ENCODE data around the gene SECTM1. TPM values are rescaled to one million over a fixed set of nuclear protein-coding genes. Genes with fewer than 3 reads are reported as not detected.

Gene SECTM1
- polyA plus RNA-seq, 3 donors, result 3.8 to 24.1 (median 16.4) TPM

DNA sequence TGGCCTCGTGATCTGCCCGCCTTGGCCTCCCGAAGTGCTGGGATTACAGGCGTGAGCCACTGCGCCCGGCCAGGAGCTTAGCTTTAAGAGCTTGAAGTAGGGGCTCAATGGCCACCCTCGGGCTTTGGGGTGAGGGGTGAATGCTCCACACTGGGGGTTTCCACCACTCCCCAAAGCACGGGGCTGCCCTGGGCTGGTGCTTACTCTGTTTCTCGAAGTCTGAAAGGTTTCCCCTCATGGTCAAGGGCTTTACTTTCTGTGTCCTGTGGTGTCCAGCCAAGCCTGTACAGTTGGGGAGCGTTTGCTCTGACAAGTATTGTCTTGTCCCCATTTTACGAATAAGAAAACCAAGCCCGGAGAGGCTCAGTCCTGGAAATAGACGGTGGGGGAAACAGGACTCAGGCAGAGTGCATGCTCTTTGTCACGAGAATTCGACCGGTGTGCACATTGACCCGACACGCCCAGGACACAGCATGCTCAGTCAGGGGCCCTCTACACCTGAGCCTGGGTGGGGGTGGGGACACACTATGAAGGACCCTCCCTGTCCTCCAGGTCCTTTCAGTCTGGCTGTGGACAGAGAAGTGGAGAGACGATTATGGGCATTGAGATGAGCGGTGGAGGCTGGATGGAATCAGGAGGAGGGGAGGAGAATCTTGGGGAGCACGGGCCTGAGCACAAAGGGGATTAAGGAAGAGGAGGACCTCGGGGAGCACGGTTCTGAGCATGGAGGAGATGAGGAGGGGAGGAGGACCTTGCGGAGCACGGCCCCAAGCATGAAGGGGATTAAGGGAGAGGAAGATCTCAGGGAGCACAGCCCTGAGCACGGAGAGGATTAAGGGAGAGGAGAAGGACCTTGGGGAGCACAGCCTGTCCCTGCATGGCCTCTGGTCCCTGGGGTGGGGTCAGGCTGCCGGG, 23.7 kb downstream of the SECTM1 start:
- no peak overlapping the region for H3K27ac ChIP-seq (ENCODE audit: low read depth, low read length)
- WGBS, 3 donors, result 70 to 86% (median 82%) methylated on average over 27 of the region's 27 CpGs

DNA sequence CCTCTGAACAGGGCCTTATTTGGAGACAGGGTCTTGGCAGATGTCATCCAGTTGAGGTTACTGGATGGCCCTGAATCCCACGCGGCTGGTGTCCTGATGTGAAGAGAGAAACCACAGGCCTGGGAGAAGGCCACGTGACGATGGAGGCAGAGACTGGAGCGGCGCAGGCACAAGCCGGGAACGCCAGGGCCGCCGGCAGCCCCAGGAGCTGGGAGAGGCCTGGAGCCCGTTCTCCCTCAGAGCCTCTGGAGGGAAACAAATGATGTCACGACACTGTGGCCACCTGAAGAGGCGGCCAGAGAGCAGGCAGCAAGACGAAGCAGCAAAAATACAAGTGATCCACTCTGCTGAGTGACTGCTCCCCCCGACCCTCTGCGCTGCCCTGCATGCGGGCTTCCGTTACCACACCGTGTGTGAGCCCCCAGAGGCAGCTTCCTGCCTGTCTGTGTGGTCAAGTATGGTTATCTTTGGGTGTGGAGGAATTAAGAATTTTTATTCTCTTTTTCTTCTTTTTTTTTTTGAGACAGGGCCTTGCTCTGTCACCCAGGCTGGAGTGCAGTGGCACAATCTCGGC, 27.8 kb downstream of the SECTM1 start:
- WGBS, 3 donors, result 61 to 80% (median 65%) methylated on average over 20 of the region's 20 CpGs
- no peak overlapping the region for H3K27ac ChIP-seq (ENCODE audit: low read depth, low read length)

DNA sequence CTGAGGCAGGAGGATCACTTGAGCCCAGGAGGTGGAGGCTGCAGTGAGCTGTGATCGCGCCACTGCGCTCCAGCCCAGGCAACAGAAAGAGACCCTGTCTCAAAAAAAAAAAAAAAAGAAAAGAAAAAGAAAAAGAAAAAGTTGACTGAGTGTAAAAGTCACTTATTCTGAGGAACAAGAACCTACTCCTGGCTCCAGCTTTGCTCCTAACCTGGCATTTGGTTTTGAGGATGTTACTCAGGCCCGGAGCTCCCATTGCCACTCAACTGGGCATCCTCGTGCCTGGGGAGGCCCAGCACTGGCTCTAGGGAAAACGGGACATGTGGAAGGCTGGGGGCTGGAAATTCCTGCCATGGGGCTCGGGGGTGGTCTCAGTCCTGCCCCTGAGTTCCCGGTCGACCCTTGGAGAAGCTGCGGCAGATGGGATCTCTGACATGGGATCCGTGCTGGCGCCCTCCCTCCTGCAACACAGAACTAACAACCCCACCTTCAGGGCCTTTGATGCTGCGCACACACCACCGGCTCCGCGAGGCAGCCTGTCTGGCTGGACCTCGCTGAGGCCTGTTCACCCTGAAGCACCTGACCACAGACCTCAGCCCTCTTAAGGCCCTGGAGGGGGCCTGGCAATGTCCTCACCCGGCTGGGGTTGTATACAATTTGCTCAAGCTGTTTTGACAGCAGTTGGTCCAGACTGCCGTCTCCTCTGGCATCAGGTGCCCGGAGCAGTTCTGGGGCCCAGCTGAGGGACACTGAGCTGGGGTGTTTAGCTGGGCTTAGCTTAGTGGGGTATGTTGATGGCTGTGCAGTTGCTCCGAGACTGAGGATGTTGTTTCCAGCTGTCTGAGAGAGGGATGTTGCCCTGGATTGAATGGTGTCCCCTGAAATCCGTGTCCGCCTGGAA, 28.5 kb downstream of the SECTM1 start:
- H3K27ac ChIP-seq (ENCODE audit: low read depth, low read length), result no peak overlapping the region

DNA sequence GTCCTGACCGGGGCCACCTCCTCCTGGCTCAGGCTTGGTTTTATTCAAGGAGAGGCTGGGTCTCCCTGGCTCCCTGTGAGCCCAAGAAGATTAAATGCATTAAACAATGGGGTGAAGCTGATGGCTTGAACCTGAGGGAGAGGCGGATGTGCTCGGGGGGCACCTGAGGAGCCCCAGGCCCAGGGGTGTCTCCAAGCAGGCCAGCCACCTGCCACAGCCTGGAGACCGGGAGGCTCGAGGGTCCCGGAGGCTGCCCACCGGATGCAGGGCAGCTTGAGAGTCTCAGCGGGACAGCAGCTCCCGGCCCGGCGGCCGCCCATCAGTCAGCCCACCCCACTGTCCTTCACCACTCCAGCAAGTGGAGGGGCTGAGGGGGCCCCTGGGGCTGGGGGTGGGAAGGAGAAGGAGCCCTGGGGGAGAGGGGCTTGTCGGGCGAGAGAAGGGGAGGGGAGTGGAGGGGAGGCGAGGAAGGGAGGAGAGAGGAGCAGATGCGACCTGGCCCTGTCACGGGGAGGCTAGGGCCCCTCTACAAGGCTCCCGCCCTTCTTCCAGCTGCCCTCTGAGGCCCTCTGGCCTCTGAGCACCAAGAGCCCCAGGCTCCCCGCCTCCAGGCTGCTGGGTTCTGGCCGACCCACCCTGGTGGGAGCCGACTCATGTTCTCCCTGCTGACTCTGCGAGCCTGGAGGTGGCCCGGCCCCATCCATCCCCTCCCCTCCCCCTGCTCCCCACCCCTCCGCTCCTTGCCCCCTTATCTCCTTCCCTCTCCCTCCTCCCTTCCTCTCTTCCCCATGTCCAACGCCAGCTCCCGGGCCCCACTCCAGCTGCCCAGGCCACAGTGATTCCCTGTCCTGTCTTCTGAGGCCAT, 29.4 kb downstream of the SECTM1 start:
- H3K27ac ChIP-seq (ENCODE audit: low read depth, low read length), result no peak overlapping the region
- 64 to 73% (median 72%) methylated on average over 20 to 26 of the region's 26 CpGs for WGBS, 3 donors

More for the DNA sequence above, 28.5 kb downstream of the SECTM1 start:
- WGBS, 3 donors, result 82 to 90% (median 86%) methylated on average over 23 of the region's 23 CpGs

DNA sequence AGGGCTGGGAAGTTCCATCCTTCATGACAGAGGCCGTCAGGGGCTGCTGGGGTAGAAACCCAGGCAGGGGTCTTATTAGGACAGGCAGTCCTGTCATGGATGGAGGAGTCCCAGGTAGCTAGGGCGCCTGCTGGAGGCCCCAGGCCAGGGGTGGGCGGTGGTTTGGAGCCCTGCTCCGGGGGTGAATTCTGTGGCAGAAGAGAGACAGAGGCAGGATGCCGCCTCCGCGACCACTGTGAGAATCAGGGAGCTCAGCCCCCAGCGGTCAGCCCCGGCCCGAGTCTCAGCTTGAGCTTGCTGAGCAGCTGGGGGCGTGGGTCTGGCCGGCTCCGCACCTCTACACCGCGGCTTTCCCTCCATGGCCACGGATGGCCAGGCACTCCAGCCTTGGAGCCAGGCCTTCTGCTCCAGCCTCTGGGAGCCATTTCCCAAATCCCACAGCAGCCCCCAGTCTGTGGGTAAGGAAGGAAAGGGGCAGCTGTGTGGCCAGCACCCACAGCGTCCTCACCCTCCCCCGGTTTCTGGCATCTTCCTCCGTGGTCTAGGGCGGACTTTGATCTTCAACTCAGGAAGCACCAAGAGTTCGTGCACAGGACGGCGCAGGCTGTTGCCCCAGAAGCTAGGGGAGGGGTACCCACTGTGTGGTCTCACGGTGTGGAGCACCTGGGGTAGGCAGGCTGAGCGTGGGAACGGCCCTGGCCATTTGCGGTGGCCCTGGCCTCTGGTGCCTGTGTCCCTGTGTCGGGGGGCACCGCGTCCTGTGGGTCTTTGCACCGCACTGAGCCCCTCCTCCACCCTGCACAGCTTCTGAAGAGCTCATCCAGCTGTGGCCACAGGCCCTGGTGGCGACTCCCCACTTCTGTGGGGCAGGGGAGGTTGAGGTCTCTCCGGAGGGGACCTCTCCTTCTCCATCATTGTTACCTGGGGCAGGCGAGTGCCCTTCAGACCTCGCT, 30.3 kb downstream of the SECTM1 start:
- no peak overlapping the region for H3K27ac ChIP-seq (ENCODE audit: low read depth, low read length)
- WGBS, 3 donors, result 66 to 78% (median 69%) methylated on average over 33 to 35 of the region's 35 CpGs

DNA sequence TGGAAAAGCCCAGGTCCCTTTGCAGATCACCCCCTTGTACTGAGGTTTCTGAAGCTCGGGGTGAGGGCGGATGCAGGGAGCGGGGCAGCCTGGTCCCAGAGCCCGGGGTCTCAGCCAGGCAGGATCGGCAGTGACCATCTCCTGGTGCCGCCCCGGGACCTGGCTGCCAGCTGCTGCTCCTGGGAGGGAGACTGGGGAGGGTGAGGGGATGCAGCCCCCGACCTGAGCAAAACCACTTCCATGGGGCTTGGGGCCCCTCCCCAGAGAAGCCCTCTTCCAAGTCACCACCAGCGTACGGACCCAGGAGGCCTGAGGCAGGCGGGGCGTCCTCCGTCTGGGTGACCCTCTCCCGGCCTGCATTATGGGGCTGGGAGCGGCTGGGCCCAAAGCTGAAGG, 31.0 kb downstream of the SECTM1 start:
- WGBS, 3 donors, result 84 to 87% (median 86%) methylated on average over 13 to 15 of the region's 15 CpGs
- H3K27ac ChIP-seq (ENCODE audit: low read depth, low read length), result no peak overlapping the region

DNA sequence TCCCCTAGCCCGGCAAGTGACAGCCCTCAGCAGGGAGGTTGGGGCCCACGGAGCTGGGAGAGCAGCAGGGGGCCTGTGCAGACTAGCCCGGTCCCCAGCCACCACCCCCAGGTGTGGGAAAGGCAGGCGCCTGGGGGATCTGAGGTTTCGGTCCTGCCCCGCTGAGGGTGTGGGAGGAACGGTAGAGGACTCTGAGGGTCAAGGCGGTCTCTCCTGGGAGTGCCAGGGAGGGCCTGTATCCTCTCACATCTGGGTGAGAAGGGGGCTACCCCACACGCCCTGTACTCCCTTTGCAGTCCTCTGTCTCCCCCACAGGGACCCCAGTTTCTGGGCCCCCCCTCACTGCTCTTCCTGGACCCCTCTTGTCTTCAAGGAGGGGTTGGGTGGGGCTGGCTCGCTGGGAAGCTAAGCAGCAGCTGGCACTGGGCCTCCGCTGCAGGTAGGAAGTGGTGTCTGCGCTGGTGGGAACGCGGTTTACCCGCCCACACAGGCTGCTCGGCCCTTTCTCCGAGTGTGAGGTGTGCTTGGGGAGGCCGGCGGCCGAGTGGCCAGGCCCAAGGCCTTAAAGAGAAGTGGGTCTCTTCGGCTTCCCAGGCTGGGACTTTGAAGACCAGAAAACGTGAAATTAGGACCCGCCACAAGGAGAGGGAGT, 31.5 kb downstream of the SECTM1 start:
- no peak overlapping the region for H3K27ac ChIP-seq (ENCODE audit: low read depth, low read length)
- WGBS, 3 donors, result 55 to 81% (median 58%) methylated on average over 23 of the region's 23 CpGs

DNA sequence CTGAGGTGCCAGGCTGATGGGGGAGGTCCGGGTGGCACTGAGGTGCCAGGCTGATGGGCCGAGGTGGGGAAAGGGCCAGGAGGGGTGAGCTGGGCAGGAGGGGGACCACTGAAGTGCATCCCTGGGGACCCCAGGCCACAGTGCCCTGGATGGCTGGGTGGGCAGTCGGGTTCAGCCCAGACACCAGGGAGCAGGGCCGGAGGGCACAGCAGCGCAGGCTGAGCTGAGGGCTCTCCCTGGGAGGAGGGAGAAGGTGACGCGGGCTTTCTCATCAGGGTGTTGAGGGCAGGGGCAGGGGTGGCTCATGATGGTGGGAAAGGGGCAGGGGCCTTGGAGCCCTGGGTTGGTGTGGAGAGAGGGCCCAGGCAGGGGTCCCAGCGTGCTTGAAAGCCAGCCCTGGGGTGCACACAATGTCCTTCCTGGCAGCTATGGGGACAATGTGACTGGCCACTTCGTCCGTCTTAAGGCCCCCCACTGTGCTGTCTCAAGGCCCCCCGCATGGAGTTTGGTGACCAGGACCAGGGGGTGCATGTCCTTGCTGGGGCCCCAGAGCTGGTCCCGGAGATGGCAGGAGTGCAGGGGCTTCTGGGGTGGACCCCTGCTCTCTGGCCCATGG, 32.2 kb downstream of the SECTM1 start:
- WGBS, 3 donors, result 89 to 92% (median 92%) methylated on average over 12 of the region's 12 CpGs

DNA sequence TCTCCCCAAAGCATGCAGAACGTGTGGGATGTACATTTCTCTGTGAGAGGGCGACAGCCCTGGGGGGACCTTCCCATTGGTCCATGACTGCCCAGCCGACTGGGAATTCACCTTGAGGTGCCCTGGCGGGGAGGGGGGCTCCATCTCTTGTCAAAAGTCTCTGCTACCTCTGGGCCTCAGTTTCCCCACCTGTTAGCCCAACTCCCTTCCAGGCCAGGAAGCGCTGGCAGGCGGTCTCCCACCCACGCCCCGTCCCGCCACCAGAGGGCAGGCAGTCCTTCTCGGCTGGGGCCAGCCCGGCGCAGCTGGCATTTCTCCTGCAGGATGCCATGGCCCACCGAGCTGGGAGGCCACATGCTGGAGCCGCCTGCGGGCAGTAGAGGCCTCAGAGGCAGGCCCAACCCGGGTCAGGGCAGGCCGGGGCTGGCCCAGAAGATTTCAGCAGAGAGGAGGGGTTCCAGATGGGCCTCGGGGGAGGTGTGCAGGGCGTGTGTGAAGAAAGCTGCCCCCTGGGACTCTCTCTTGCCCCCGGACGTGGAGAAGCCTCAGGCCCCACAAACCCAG, 32.8 kb downstream of the SECTM1 start:
- 37 to 41% (median 40%) methylated on average over 21 of the region's 21 CpGs for WGBS, 3 donors
- H3K27ac ChIP-seq (ENCODE audit: low read depth, low read length), result no peak overlapping the region

More for the DNA sequence above, 32.2 kb downstream of the SECTM1 start:
- H3K27ac ChIP-seq (ENCODE audit: low read depth, low read length), result no peak overlapping the region

DNA sequence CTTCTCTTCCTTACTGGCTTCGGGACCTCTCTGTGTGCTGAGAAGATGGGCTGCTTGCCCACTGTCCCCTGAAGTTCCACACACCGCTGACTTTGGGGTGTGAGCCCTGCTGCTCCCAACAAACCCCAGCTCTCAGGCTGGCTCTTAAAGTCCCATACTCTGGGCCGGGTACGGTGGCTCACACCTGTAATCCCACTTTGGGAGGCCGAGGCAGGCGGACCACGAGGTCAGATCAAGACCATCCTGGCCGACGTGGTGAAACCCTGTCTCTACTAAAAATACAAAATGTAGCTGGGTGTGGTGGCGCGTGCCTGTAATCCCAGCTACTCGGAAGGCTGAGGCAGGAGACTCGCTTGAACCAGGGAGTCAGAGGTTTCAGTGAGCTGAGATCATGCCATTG, 33.3 kb downstream of the SECTM1 start:
- 89 to 94% (median 94%) methylated on average over 13 of the region's 13 CpGs for WGBS, 3 donors

DNA sequence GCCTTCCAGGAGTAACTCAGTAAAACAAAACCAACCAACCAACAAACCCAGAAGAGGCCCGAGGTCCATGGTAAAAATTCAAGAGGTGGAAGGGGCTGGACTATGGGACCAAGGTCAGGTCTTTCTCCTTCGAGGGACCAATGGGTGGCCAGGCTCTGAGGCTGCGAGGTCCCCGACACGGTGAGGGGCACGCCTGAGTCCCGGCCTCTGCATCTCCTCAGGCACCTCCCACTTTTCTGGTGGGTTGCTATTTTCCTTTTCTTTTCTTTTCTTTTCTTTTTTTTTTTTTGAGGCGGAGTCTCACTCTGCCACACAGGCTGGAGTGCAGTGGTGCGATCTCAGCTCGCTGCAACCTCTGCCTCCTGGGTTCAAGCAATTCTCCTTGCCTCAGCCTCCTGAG, 34.1 kb downstream of the SECTM1 start:
- WGBS, 3 donors, result 90 to 93% (median 92%) methylated on average over 10 of the region's 10 CpGs
- no peak overlapping the region for H3K27ac ChIP-seq (ENCODE audit: low read depth, low read length)

More for the DNA sequence above, 33.3 kb downstream of the SECTM1 start:
- H3K27ac ChIP-seq (ENCODE audit: low read depth, low read length), result no peak overlapping the region

DNA sequence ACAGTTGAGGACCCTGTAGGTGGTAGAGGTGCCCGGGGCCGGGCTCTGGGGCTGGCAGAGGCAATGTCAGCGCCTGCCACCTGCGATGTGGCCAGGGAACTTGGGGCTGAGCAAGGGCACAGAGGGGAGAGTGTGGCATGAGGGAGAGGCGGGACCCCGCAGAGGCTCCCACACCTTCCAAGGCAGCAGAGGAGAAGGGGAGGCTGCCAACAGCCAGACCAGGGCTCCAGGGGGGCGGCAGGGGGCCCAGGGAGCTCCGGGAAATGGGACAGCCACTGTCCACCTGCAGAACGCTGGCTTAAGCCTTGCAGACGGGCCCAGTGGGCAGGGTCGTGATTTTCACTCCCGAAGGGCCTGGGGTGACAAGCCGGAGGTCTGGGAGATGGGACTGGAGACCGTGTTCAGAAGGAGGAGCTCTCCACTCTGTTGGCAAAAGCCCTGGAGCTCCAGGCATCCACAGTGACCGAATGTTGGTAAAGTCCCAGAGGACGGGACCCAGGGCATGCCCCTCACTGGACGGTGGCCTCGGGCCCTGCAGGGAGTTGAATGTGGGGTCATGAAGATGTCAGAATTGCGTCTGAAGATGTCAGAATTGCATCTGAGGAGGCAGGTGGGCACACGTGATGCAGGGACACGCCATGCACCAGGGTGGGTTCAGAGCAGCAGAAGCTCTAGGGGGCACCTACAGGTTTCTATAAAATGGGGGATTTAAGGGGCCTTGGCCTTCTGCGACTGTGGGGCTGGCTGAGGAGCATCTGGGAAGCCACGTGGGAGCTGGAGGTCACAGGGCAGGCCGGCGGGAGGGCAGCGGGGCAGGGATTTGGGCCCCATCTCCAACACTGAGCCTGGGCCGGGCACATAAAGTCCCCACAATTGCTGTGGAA, 34.8 kb downstream of the SECTM1 start:
- 66 to 76% (median 66%) methylated on average over 27 of the region's 27 CpGs for WGBS, 3 donors
- H3K27ac ChIP-seq (ENCODE audit: low read depth, low read length), result peak overlapping the region; percentile 97

DNA sequence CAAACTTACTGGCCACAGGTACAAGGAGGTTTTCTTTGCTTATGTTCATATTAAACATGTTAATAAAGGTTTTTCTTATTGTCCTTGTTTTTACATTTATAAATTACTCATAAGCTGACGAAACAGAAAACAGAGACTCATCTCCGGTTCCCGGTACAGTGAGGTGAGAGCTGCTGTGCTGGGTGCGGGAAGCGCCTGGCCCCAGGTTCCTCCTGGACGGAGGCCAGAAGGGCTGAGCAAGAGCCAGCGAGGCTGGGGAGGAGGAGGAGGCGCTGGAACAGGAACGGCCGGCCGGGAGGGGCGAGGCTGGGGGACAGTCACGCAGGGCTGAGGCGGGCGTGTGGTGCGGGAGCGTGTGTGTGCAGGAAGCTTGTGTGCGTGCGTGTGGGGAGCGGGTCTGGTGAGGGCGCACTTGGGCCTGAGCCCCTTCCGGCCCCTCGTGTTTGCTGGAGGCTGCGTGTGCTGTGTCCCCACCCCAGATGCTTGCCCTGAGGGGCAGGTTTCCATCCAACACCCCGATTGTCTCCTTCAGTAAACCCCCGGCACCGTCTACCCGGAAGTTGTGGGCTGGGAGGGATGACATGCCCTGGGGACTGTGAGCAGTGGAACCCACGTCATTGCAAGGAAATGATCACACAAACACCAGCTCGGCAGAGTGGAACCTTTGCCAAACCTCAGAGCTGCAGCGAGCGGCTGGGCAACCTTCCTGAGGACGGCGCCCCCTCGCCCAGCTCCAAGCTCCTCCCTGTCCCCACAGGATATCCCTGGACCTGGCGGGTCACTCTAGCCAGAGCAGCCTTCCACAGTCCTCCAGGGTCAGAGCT, 35.6 kb downstream of the SECTM1 start:
- WGBS, 3 donors, result 1 to 2% (median 1%) methylated on average over 36 of the region's 36 CpGs
- H3K27ac ChIP-seq (ENCODE audit: low read depth, low read length), result peak overlapping the region; percentile 97

DNA sequence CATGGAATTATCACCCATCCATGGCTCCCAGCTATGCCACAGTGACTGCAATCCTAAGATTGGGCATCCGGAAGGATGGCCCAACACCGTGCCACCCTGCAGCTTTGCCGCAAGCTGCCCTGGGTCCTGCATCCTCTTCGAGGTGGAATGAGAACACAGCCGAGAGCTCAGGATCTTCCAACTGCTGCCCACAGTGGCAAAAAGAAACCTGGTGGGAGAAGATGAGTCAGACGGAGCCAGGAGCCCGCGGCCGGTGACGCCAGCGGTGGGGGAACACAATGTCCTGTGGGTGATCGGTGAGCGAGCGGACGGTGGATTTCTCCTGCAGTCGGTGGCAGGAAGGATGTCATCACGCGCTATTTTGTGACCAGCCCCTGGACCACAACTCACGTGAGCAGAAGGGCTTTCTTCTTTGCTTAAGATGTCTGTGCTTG, 36.3 kb downstream of the SECTM1 start:
- H3K27ac ChIP-seq (ENCODE audit: low read depth, low read length), result peak overlapping the region; percentile 97
- 24 to 63% (median 26%) methylated on average over 19 of the region's 19 CpGs for WGBS, 3 donors
